ENCODE results near the gene DCDC2B. TPM values are rescaled to one million over a fixed set of nuclear protein-coding genes. Genes with fewer than 3 reads are reported as not detected.

The DCDC2B gene
- polyA plus RNA-seq, 3 donors = 0.75 to 2.6 (median 0.98) TPM

DNA sequence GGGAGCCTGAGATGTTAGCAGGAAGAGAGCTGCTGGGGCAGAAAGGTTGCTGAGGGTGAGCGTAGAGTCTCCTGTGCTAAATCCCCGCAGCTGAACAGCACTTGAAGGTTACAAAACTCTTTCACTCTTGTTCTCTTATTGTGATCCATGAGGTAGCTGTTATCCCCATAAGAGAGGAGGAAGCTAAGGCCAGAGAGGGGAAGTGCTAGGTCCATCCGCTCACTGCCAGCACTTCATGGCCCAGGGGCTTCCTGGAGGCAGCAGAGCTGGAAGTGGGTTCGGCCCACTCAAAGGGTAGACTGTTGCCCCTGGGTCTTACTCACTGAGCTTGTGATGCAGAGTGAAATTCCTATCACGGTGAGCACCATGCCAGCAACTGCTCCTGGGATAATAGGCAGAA, 7.7 kb downstream of the DCDC2B start:
- DNase-seq (ENCODE audit: extremely low read depth in 1 of 11, low read depth in 9 of 11, low spot score in 4 of 11) = no peak

DNA sequence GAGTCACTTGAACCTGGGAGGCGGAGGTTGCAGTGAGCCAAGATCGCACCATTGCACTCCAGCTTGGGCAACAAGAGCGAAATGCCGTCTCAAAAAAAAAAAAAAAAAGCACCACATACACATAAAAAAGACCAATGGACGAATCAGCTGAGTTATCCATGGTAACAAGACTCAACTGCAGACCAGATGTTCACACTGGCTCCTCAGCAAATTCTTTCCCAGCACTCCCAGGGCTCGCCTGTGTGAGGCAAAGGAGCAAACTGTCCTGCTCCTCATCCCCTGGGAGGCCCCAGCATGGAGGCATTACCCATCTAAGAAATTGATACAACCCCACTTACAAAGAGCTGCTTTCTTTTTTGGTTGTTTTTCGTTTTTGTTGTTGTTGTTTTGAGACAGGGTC, 10.1 kb downstream of the DCDC2B start:
- DNase-seq (ENCODE audit: extremely low read depth in 1 of 11, low read depth in 9 of 11, low spot score in 4 of 11) = no peak

DNA sequence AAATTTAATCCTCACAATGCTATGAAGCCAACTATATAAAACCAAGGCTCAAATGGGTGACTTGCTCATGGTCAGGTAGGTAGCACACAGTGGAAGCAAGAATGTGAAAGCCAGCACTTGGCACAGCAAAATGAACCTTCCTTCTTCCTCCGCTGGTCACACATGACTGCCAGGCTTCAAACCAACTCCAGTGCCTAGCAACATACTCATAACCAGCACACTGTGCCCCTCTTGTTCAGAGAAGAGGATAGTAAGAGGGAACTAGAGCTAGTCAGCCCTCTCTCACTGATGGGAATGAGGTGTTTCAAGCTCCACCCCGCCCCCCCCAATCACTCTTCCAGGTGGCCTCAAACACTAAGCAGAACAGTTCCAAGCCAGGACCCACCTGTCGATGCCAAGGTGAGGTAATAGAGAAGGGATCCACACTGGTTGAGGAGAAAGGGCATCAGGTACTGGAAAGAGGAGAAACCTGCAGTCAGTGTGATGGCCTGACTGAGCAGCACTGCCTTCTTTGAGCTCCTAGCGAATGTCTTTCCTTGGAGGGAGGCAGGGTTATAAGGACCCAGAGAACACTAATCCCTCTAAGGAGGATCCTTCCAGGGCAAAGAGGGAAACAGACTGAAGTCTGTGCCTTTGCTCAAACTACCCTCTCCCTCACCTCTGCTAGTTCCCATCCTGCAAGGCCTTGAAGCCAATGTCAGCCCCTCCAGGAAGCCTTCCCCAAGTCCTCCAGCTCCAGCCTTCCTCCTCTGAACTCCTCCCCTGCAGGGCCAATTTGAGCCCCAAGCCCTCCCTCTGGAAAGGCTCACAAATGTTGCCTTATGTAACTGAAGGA, 12.1 kb downstream of the DCDC2B start:
- peak in 1 of 11 donors; percentile 31 for DNase-seq (ENCODE audit: extremely low read depth in 1 of 11, low read depth in 9 of 11, low spot score in 4 of 11)

DNA sequence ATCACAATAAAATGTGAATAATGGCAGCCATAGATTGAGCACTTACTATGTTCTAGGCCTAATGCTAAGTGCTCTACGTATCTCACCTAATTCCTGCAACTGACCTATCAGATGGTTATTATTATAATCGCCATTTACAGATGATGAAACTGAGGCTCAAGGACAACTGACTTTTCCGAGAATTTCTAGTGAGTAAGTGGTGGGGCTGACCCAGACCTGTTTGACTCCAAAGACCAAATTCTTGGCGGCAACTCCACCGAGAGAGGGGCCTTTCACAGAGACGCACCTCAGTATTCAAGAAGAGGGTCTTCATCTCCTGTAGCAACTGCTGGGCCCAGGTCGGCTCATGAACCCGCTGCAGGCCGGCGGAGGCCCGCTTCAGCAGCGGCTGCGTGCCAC, 12.7 kb downstream of the DCDC2B start:
- DNase-seq (ENCODE audit: extremely low read depth in 1 of 11, low read depth in 9 of 11, low spot score in 4 of 11) = no peak

DNA sequence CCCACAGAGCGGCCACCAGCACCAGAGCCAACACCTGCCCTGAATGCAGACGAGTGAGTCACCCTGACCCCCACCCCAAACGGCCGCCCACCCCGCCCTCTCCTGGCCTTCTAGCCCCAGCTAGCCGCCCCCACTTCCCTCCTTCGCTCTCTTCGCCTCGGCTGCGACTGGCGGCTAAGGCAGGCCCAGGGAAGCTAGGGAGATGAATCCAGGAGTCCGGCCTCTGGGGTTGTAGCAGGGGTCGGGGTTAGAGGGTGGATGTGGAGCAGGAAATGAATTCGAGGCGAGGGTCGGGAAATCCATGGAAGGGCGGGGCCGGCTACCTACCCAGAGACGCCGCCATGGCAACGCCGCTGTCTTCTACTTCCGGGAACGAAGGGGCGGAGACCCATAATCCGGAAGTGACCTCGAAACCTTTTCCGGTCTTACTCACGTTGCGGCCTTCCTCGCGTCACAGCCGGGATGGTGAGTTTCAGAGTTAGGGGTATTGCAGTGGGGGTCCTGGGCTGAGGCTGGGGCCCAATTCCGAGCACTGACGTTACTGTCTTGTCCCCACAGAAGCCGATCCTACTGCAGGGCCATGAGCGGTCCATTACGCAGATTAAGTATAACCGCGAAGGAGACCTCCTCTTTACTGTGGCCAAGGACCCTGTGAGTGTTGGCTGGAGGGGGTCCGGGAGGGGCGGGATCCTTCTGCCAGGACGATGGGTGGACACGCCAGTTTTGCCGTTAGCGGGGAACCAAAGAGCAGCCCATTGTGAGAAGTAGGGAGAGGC, 13.3 kb downstream of the DCDC2B start, which contains the start of the genes EIF3I and TMEM234:
Gene EIF3I, plus strand, starts transcription at position 428 of the 776 bp plus-strand sequence. Its CDS starts 35 bp downstream, at position 463.
Gene TMEM234, minus strand, starts transcription at position 374 of the 776 bp plus-strand sequence. Its CDS starts 31 bp downstream, at position 343.
- DNase-seq (ENCODE audit: extremely low read depth in 1 of 11, low read depth in 9 of 11, low spot score in 4 of 11) = peak in 9 of 11 donors; percentile 86 to 95 (median 92)

- no peak for DNase-seq (ENCODE audit: extremely low read depth in 1 of 11, low read depth in 9 of 11, low spot score in 4 of 11)
Measured at GRCh38 chr1:32223683-32224082, 14.8 kb downstream of the DCDC2B start.

GRCh38 chr1:32224285-32224684, 15.4 kb downstream of the DCDC2B start:
- DNase-seq (ENCODE audit: extremely low read depth in 1 of 11, low read depth in 9 of 11, low spot score in 4 of 11) = no peak

DNA sequence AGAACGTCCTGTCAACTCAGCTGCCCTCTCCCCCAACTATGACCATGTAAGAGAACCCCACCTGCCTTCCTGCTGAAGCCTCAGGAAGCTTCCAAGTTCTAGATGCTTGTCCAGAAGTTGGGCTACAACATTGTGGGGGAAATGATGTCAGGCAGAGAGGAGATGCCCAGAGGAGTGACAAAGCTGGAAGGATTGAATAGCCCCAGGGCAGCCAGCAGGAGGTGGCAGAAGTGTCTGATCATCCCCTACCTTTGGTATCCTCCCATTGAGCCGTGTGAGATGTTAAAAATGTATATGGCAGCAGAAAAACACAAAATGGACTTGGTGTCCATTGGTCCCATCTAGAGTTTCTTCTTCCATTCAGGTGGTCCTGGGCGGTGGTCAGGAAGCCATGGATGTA, 19.9 kb downstream of the DCDC2B start:
- DNase-seq (ENCODE audit: extremely low read depth in 1 of 11, low read depth in 9 of 11, low spot score in 4 of 11) = no peak

DNA sequence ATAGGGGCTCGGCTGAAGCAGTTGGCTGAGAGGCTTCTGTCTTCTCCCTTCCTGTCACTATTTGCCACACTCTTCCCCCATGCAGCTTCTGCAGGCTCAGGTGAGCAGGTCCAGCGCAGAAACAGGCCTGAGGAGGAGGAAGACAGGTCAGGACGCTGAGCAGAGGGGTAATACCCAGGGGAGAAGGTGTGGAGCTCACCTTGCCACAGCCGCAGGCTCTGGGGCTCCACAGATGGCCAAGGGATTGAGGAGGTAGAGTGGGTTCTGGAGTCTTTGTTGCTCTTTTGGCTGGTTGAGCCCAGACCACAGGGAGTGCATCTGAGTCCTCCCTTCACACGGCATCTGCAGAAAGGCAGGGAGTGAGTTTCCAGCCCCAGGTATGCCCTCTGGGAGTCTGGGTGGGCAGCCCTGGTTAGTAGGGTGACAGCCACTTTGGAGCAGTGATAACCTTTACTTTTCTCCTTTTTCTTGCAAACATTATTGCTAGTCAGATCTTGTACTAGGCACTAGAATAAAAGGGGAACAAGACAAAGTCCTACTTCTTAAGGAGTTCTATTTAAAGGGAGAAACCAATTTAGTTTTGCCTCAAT, 23.0 kb downstream of the DCDC2B start:
- no peak for DNase-seq (ENCODE audit: extremely low read depth in 1 of 11, low read depth in 9 of 11, low spot score in 4 of 11)

DNA sequence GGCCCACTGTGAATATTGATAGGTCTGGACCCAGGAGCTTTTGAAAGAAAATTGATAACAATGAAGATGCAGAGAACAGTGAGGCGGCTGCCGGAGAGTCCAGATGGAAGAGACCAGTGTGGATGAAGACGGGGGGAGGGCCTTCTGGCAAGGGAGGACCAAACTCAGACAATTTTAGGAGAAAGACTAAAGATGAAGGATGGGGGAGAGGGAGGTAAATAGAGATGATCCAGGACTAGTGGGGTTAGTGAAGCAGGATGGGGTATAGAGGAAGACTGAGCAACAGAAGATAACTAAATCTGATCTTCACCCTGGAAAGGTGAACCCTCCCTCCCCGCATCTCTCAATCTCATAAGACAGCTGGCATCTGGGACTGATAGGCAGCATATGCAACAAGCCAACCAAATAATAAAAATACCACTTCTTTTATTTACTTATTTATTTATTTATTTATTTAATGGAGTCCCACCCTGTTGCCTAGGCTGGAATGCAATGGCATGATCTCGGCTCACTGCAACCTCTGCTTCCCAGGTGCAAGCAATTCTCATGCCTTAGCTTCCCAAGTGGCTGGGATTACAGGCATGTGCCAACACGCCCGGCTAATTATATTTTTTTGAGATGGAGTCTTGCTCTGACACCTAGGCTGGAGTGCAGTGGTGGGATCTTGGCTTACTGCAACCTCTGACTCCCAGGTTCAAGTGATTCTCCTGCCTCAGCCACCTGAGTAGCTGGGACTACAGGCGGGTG, 23.8 kb downstream of the DCDC2B start:
- DNase-seq (ENCODE audit: extremely low read depth in 1 of 11, low read depth in 9 of 11, low spot score in 4 of 11) = no peak

DNA sequence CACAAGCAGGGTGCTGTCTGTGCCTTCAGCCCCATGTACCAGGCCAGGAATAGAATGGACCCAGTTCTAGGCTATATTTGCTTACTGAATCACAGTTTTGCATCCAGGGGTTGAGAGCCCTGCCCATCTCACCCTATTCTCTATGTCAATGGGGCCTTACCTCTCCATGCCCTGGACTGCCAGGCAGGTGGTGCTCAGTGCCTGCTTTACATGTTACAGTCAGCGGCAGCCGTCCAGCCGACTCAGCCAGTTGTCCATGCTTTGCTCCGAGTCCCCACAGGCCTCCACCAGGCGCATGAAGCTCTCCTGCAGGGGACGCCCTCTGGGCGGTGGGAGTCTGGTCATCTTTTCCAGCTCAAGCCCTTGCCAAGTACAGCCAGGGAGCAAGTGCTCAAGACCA, 25.9 kb downstream of the DCDC2B start:
- DNase-seq (ENCODE audit: extremely low read depth in 1 of 11, low read depth in 9 of 11, low spot score in 4 of 11) = no peak

GRCh38 chr1:32239337-32239736, 30.4 kb downstream of the DCDC2B start:
- no peak for DNase-seq (ENCODE audit: extremely low read depth in 1 of 11, low read depth in 9 of 11, low spot score in 4 of 11)

GRCh38 chr1:32239790-32240139, 30.9 kb downstream of the DCDC2B start:
- no peak for DNase-seq (ENCODE audit: extremely low read depth in 1 of 11, low read depth in 9 of 11, low spot score in 4 of 11)

DNA sequence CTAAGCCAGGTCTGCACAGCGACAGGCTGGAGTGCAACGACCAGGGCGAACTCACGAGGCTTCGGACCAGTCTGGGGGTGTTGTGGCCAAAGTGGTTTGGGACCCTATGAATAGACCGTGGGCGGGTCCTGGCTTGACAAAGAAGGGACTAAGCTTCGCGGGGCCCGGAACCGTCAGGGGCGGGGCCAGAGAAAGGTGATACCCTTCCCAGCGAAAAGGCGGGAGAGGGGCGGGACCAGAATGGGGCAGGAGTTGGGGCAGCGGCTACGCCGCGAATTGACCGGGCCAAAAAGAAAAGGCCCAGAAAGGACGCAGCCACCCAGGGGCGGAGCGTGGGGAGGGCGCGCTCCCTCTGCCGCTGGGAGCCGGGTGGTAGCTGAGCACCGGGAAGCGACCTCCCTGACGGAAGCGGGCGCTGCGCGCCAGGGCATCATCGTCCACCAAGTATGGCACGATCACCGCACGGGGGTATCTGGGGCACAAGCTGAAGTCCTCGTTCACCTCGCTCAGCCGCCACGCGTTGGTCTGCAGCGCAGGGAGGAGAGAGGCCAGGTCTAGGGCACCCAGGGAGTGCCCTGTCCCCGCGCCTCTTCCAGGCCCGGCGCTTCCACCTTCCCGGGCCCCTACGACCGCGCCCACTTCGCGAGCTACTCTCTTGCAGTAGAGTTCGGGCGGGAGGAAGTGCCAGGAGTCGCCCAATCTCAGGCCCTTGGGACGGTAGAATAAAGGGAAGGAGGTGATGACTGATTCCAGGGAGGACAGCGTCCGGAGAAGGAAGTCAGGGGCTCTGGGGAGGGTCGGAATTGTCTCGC, 31.5 kb downstream of the DCDC2B start:
- peak in 5 of 11 donors; percentile 58 to 72 (median 71) for DNase-seq (ENCODE audit: extremely low read depth in 1 of 11, low read depth in 9 of 11, low spot score in 4 of 11)

DNA sequence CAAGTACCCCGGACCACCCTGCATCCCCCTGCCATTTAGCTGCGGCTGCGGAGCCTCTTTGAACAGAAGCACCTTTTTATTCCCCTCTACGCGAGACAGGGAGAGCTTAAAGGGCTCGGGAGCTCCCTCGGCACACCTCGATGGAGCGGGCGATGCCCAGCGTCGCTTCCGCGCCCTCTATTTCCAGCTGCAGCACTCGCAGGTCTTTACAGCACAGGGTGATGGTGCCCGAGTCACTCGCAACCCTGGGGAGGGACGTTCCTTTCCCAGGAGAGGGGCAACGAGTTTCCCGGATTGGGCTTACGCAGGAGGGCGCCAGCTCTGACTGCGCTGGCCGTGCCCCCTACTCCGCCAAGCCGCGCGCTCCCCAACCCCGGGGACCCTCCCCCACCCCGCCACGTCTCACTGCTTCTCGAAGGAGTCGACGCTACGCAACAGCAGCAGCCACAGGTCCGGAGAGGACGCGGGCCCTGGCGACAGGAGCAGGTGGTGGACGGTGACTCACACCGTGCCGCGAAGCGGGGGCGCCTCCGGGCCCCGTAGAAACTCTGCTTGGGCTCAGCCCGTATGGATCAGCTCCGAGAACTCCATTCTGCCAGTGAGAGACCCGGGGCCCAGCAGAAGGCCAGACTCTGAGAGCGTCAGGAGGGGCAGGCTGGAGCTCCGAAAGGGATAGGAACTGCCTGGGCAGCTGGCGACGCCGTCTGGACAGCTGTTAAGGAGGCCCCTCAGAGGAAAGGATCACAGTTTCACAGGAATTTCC, 32.3 kb downstream of the DCDC2B start:
- DNase-seq (ENCODE audit: extremely low read depth in 1 of 11, low read depth in 9 of 11, low spot score in 4 of 11) = peak in 6 of 11 donors; percentile 45 to 69 (median 56)

- DNase-seq (ENCODE audit: extremely low read depth in 1 of 11, low read depth in 9 of 11, low spot score in 4 of 11) = no peak
Measured at GRCh38 chr1:32242341-32242851, 33.5 kb downstream of the DCDC2B start.

DNA sequence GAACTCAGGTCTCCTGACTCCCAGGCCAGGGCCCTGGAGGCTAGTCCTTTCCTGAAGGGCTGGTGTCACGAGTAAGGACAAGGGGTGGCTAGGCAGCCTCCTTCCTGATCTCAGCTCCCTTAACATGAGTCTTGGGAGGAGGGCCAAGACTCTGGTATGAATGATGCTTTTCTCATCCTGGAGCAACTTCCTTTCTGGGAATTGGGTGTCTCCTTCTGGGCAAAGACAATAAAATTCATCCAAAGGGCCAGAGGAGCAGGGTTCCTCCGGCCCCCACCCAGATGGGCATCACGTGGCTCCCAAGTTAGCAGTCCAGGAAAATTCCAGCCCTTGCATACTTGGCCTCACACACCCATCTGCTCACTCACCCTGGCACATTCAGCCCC, 38.0 kb downstream of the DCDC2B start, which contains the start of gene FAM167B:
Gene FAM167B, plus strand, starts transcription at position 335 of the 386 bp plus-strand sequence. CDS start 200 bp downstream, outside the sequence.
- no peak for DNase-seq (ENCODE audit: extremely low read depth in 1 of 11, low read depth in 9 of 11, low spot score in 4 of 11)

Data from renal cortex interstitium (tissue), 11 donors.